Stromal cell of bone marrow (primary cell): ENCODE results near the gene SETD1B.
"Not testable (repeated sequence)": the region's sequence is repeated elsewhere in the genome, so short reads cannot be mapped to it uniquely, and the experiment has no call there.

ENCODE experiments used
- DNase-seq: peaks from one replicate; pipeline ENCODE4 v3.0.0-alpha.2; 2012; ENCODE audit warnings: low read depth

SETD1B gene

GRCh38 chr12:121803861-121804416, at the start of gene SETD1B:
Gene SETD1B (plus strand): TSS chr12:121804009. CDS start chr12:121804738, 729 bp downstream.
- DNase-seq, result no peak

DNA sequence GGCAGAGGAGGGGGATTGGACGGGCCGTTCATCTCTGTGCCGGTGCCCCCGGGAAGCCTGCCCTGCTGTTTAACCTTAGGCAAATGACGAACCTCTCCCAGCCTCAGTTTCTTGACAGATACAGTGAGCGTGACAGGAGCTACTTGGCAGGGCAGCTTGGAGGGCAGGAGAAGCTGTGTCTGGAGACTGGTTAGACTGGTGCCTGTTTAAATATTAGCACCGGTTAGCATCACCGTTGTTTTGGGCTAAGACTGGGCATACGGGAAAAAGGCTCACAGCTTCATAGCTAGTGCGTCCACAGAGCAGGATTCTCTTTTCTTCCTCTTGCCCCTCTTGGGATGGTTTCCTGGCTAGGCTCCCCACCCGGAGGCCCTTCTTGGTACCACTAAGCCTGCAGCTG, 49.0 kb upstream of the SETD1B start:
- no peak for DNase-seq

- DNase-seq, result no peak
These were observed 48.2 kb upstream of the SETD1B start for GRCh38 chr12:121755591-121755990.

DNA sequence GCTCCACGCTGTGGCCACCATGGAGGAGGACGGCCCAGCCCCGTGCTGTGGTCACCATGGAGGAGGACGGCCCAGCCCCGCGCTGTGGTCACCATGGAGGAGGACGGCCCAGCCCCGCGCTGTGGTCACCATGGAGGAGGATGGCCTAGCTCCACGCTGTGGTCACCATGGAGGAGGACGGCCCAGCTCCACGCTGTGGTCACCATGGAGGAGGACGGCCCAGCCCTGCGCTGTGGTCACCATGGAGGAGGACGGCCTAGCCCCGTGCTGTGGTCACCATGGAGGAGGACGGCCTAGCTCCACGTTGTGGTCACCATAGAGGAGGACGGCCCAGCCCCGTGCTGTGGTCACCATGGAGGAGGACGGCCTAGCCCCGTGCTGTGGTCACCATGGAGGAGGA, 45.3 kb upstream of the SETD1B start:
- DNase-seq, result not testable (repeated sequence)

GRCh38 chr12:121762269-121762668, 41.5 kb upstream of the SETD1B start:
- DNase-seq, result no peak

GRCh38 chr12:121764808-121765207, 39.0 kb upstream of the SETD1B start:
- no peak for DNase-seq

DNA sequence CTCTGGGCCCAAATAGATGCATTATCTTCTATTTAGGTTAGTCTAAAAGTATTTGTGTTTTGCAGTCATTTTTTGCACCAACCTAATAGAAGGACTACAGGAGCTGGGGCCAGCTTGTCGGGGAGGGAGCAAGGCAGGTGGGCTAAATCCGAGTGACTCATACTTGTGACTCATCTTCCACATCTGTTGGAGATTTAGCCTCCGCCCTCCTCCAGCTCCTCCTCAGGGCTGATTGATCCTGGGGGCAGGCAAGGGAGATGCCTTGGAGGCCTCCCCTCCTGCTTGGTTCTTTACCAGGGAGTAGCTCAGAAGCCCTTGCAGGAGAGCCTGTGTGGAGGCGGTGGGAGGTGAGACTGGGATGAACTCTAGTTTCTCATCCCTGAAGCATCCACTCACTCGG, 38.2 kb upstream of the SETD1B start:
- peak; percentile 27 for DNase-seq

- DNase-seq, result peak; percentile 13
These were observed 37.3 kb upstream of the SETD1B start for GRCh38 chr12:121766290-121767039.

- DNase-seq, result peak; percentile 45
These were observed 36.2 kb upstream of the SETD1B start for GRCh38 chr12:121767525-121768016.

GRCh38 chr12:121769297-121769830, 34.4 kb upstream of the SETD1B start:
- no peak for DNase-seq

DNA sequence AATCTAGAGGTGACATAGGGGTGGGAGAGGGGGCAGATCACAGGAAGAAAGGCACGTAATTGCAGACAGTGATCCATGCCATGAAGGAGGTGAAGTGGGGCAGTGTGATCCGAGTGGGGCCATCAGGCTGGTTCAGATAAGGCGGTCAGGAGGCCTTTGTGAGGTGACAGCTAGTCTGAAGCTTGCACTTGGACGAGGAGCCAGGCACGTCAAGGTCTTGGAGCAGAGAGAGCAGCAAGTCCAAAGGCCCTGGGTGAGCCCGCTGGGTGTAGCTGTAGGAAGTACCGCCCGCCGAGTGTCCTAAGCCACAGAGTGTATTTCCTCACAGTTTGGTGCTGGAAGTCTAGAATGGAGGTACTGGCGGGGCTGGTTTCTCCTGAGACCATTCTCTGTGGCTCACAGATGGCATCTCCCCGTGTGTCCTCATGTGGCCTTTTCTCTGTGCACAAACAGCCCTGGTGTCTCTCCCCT, 33.9 kb upstream of the SETD1B start:
- no peak for DNase-seq

- no peak for DNase-seq
These were observed 33.4 kb upstream of the SETD1B start for GRCh38 chr12:121770388-121770787.

- no peak for DNase-seq
These were observed 32.8 kb upstream of the SETD1B start for GRCh38 chr12:121770813-121771625.

DNA sequence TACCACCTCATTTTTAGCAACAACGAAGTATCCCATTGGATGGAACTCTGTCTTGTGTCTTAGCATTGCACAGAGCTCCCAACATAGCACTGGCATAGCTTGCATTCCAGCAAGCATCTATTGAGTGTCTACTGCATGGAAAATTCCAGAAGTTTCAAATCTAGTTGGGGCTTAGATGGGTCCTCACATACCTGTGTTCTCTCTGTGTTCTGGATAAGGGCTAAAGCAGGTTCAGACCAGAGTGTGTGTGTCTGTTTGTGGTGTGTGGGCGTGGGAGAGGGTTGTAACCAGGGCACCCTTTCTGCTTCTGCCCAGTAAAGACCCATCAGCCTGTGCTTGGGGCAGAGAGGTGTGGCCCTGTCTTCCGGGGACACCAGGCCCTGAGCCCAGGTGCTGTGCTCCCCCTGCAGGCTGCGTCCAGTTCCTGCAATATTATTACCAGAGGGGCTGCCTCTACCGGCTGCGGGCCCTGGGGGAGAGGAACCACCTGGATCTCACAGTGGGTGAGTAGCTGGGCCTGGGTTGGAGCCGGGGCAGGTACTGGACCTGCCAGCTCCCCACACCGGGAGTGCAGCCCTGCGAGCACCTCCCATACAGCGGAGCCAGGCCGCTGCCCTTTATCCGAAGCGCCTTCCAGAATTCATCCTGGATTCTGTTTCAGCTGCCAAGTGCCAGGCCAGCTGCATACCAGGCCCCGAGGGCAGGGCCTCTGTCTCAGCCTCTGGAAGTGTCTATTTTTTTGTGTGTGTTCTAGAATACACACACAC, 30.6 kb upstream of the SETD1B start:
- no peak for DNase-seq

GRCh38 chr12:121774968-121775474, 28.8 kb upstream of the SETD1B start:
- DNase-seq, result no peak

- no peak for DNase-seq
These were observed 28.3 kb upstream of the SETD1B start for GRCh38 chr12:121775501-121775900.

GRCh38 chr12:121776190-121777098, 27.4 kb upstream of the SETD1B start:
- no peak for DNase-seq

- no peak for DNase-seq
These were observed 25.0 kb upstream of the SETD1B start for GRCh38 chr12:121778567-121779421.

- no peak for DNase-seq
These were observed 24.4 kb upstream of the SETD1B start for GRCh38 chr12:121779422-121779895.
